Activated CD4-positive, alpha-beta T cell treated with anti-CD3 and anti-CD28 coated beads, Interleukin-2, amount 50 U/mL, for 1 hour (primary cell): ENCODE measurements around the gene LHB.

Experiments used
- DNase-seq: peaks from one replicate; pipeline ENCODE4 v3.0.0-alpha.2; 2020

Gene LHB

DNA sequence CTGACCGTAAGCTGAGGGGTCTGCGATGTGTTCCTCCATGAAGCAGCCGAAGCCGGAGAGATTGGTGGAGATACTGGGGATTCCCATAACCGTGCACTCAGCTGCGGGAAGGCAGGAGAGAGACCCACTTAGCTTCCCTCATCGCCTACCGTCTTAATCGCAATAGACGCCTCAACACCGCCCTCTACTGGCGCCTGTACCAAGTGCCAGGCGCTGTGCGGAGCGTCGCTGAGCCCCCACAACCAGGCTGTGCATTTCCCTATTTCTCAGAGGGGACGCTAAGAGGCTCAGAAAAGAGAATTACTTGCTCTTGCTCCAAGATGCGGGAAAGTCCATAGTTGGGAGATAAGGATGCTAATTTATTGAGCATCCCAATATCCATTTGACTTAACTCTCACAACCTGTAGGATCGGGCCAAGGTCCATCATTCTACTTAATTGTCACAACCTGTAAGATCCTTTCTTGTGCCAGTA lies 45.9 kb downstream of the LHB start:
- peak; percentile 85 for DNase-seq

DNA sequence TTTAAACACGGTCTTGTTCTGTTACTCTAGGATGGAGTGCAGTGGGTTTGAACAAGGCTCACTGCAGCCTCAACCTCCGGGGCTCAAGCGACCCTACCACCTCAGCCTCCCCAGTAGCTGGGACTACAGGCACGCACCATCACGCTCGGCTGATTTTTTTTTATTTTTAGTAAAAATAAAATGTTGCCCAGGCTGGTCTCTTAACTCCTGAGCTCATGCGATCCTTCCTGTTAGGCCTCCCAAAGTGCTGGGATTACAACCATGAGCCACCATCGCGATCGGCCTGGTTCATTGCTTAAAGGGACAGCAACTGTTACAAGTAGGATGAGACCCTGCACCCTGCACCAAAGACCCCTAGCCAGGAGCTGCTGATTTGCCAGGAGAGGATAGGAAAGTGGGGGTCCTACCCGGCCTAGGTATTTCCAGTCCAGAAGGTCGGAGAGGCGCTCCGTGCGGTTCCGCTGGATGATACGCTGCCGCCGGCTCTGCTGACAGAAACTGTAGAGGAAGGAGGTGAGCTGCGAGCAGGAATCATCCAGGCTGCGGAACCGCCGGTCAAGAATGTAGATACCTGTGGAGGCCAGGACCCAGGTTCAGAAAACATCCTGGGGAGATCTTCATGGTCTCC lies 46.6 kb downstream of the LHB start:
- DNase-seq = no peak

DNA sequence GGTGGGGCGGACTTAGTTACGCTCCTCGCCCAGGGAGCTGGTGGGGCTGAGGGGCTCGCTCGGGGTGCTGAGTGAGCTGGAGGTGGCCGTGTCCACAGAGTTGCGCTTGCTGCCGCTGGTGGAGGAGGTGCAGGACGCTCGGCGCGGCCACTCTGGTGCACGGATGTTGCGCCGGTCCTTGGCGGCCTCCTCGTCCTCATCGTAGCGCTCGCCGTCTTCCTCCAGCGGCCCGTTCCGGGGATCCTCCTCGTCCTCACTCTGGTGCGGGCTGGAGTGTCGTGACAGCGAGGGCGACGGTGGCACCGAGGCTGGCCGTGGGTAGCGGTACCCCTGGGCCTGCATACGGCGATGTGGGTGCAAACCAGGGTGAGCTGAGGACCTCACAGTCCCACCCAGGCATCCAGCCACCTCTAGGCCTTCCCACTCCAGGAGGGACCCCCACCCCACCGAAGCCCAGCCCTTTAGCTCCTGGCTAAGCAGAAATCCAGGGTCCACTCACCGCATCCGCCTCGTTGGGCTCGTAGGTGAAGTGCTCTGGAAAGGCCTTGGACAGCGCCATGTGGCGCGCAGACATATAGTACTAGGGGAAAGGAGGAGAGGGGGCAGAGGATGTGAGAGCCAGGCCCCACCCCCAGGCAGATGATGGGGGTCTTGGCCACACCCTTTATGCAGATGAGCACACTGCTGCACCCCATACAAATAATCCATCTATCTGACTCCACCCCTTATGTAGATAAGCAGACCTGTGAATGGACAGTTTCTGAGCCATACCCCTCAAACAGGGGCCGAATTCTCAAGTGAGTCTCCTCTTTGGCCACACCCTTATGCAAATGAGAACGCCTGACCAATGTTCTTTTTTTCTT lies 47.4 kb downstream of the LHB start:
- no peak for DNase-seq

DNA sequence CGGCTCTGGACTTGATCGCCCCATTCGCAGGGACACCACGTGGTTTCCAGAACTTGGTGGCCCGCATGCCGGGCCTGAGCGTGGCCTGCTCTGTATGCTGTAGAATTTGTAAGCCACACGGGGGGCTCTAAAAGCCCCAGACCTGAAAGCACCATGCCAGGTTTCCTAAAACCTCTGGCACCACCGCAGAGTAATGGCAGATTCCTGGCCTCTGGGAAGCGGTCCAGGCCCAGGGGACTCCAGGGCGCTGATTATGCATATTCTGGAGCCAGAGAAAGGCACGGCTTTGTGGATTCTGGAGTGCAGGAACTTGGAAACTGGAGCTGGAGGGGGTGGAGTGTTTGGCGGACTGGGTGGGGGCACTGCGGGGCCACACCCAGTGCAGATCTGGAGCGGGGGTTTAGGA lies 48.1 kb downstream of the LHB start:
- no peak for DNase-seq

DNA sequence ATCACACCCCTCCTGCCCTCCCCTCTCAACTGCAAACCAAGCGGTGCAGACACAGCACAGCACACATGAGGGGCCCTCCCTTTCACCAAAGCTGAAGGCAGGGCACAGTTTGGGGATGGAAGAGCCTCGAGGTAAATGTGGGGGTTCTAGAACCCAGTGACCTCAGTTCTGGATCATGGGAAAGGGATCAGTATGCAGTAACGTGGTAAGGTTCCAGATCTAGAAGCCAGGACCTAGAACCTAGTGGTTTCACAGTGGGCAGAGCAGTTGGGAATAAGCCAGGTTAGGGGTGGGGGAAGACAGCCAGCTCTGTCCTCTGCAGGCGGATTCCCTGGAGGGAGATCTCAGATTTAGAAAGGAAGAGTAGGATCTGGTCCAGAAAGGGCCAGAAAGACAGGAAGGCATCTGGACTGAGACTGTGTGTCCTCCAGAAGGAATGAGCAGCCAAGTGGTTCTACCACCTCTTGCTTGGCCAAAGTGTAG lies 48.7 kb downstream of the LHB start:
- no peak for DNase-seq

DNA sequence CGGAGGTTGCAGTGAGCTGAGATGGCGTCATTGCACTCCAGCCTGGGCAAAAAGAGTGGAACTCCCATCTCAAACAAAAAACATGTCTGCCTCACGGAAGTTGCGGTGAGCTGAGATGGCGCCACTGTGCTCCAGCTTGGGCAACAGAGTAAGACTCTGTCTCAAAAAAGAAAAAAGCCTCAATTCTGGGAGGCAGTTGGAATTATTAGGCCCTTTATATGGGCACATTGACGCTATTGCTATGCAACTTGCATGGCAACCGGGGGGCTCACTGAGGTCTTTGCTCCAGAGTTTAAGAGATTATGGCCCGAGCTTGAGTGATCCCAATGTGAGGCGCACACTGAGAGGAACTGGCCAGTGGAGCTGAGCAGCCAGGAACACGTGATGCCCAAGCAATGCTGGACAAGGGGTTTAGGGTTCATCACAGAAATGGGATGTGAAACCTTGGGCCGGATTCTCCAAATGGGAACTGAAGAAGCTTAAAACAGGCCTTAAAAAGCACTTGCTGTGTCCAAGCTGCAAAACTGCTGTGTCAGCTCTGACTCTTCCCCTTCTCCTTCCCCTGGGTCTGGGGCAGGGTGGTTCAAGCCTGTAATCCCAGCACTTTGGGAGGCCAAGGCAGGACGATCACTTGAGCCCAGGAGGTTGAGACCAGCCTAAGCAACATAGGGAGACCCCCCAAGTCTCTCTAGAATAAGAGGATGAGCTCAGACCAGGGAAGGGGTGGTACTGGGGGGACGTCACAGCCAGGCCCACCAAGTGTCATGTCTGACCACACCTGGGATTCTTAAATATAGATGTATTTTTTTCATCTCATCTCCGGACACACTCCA lies 49.3 kb downstream of the LHB start:
- DNase-seq = no peak

DNA sequence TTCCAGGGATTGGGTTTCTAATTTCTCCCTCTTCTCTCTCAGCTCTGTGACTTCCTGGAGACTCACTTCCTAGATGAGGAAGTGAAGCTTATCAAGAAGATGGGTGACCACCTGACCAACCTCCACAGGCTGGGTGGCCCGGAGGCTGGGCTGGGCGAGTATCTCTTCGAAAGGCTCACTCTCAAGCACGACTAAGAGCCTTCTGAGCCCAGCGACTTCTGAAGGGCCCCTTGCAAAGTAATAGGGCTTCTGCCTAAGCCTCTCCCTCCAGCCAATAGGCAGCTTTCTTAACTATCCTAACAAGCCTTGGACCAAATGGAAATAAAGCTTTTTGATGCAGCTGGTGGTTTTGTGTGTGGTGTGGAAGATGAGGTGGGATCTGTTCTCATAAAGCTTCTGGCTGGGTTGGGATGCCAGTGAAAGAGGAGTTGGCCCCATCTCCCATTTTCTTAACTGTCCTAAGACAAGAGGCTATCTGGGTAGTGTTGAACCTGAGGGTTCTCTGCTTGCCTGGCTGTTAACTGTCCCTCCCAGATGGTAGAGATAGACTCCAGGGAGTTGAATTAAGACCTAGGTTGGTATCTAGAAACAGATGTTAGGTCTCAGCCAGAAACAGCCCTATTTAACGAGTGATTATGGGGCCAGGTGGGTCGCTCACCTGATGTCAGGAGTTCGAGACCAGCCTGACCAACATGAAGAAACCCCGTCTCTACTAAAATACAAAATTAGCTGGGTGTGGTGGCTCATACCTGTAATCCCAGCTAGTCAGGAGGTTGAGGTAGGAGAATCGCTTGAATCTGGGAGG lies 50.1 kb downstream of the LHB start:
- no peak for DNase-seq
